CD14-positive monocyte (primary cell): ENCODE measurements around the gene ULK2. TPM values are rescaled to one million over a fixed set of nuclear protein-coding genes. Genes with fewer than 3 reads are reported as not detected.

Source experiments
- DNase-seq, 3 donors: peaks; one replicate each; pipeline ENCODE4 v3.0.0-alpha.2; 2011 to 2022
- H2AFZ ChIP-seq: 2 replicates; pipeline ENCODE4 v1.6.0; 2012; ENCODE audit warnings: mild to moderate bottlenecking, low read depth, low read length, inconsistent platforms; ENCODE audit not compliant: insufficient read depth, poor library complexity, severe bottlenecking
- H3K27ac ChIP-seq, 2 donors: 1 replicate in 1 of 2; 2 replicates in 1 of 2; pipeline ENCODE4 v1.5.1; 2012 to 2013; ENCODE audit warnings: low read length in 2 of 2, control low read depth in 1 of 2, inconsistent platforms in 1 of 2, low read depth in 1 of 2, mild to moderate bottlenecking in 1 of 2
- H3K27me3 ChIP-seq, 2 donors: one replicate each; pipeline versions ENCODE4 v1.6.0 to v1.6.1; 2011 to 2013; ENCODE audit warnings: low read length in 2 of 2; ENCODE audit not compliant: control insufficient read depth in 2 of 2, insufficient read depth in 2 of 2
- H3K36me3 ChIP-seq, 2 donors: replicated peaks in 1 of 2; 1 replicate in 1 of 2; 2 replicates in 1 of 2; pipeline versions ENCODE4 v1.5.1 to v1.6.1; 2012 to 2013; ENCODE audit warnings: low read length in 2 of 2, control low read depth in 1 of 2, inconsistent platforms in 1 of 2, mild to moderate bottlenecking in 1 of 2; ENCODE audit not compliant: insufficient read depth in 2 of 2, control insufficient read depth in 1 of 2
- H3K4me1 ChIP-seq, 2 donors: 1 replicate in 1 of 2; 2 replicates in 1 of 2; pipeline versions ENCODE4 v1.5.1 to v1.6.1; 2012 to 2013; ENCODE audit warnings: low read length in 2 of 2, control low read depth in 1 of 2, inconsistent platforms in 1 of 2, mild to moderate bottlenecking in 1 of 2, moderate library complexity in 1 of 2; ENCODE audit not compliant: insufficient read depth in 2 of 2, control insufficient read depth in 1 of 2
- H3K4me2 ChIP-seq: replicated peaks from 2 replicates; pipeline ENCODE3; 2012; ENCODE audit warnings: low read length, moderate library complexity, mild to moderate bottlenecking; ENCODE audit not compliant: poor library complexity, severe bottlenecking; ENCODE audit errors: extremely low read depth
- H3K4me3 ChIP-seq, 3 experiments: fragments of 200-600 bp in 1 of 3; sonication (generic) in 1 of 3; replicated peaks in 1 of 3; 1 replicate in 2 of 3; 2 replicates in 1 of 3; pipeline ENCODE4 v1.5.1; 2011 to 2013; ENCODE audit warnings: low read length in 3 of 3, mild to moderate bottlenecking in 3 of 3, control low read depth in 2 of 3, low read depth in 2 of 3, inconsistent platforms in 1 of 3, moderate library complexity in 1 of 3
- H3K79me2 ChIP-seq: 2 replicates; pipeline ENCODE4 v1.6.0; 2012; ENCODE audit warnings: mild to moderate bottlenecking, control low read depth, inconsistent platforms, low read length, moderate library complexity; ENCODE audit not compliant: insufficient read depth
- H3K9ac ChIP-seq: 2 replicates; pipeline ENCODE4 v1.6.0; 2017; ENCODE audit warnings: low read length, mild to moderate bottlenecking; ENCODE audit not compliant: insufficient read depth, poor library complexity, severe bottlenecking
- H3K9me3 ChIP-seq, 2 donors: replicated peaks in 1 of 2; 1 replicate in 1 of 2; 2 replicates in 1 of 2; pipeline versions ENCODE4 v1.5.1 to v1.6.1; 2012 to 2013; ENCODE audit warnings: low read length in 2 of 2, control low read depth in 1 of 2; ENCODE audit not compliant: control insufficient read depth in 1 of 2, insufficient read depth in 1 of 2
- H4K20me1 ChIP-seq: 2 replicates; pipeline ENCODE4 v1.6.0; 2012; ENCODE audit warnings: mild to moderate bottlenecking, low read length, control low read depth, moderate library complexity; ENCODE audit not compliant: insufficient read depth
- H3K27ac Mint-ChIP-seq, 7 donors: one replicate each; pipeline ENCODE4 v1.8.0; 2020; ENCODE audit warnings: mild to moderate bottlenecking in 7 of 7, mixed read lengths in 7 of 7, moderate library complexity in 6 of 7, inconsistent platforms in 2 of 7
- H3K27me3 Mint-ChIP-seq, 3 donors: one replicate each; pipeline ENCODE4 v1.8.0; 2021 to 2022; ENCODE audit warnings: low read depth in 3 of 3, mild to moderate bottlenecking in 3 of 3, mixed read lengths in 3 of 3, moderate library complexity in 3 of 3, inconsistent platforms in 1 of 3
- H3K36me3 Mint-ChIP-seq, 2 donors: one replicate each; pipeline ENCODE4 v1.8.0; 2020; ENCODE audit warnings: mixed read lengths in 2 of 2, inconsistent platforms in 1 of 2, mild to moderate bottlenecking in 1 of 2
- H3K4me1 Mint-ChIP-seq: one replicate; pipeline ENCODE4 v1.8.0; 2020; ENCODE audit warnings: mild to moderate bottlenecking, mixed read lengths
- H3K4me3 Mint-ChIP-seq, 2 donors: one replicate each; pipeline ENCODE4 v1.8.0; 2020; ENCODE audit warnings: mild to moderate bottlenecking in 2 of 2, mixed read lengths in 2 of 2, moderate library complexity in 1 of 2
- H3K9me3 Mint-ChIP-seq, 7 donors: one replicate each; pipeline ENCODE4 v1.8.0; 2020 to 2022; ENCODE audit warnings: mixed read lengths in 7 of 7, mild to moderate bottlenecking in 6 of 7, moderate library complexity in 6 of 7, inconsistent platforms in 2 of 7
- CTCF ChIP-seq: fragments of 200-600 bp; IDR thresholded peaks from one replicate; pipeline ENCODE4 v1.8.0; 2022; ENCODE audit warnings: antibody characterized with exemption, mild to moderate bottlenecking
- WGBS: methylation state at CpG from one replicate; pipeline ENCODE4 v1.1.5; 2013; ENCODE audit warnings: missing lambda C conversion rate; ENCODE audit not compliant: insufficient coverage; 5-methylcytosine and 5-hydroxymethylcytosine counted together
- intact Hi-C, 2 donors: fragments of 100-400 bp; cut with micrococcal nuclease; formaldehyde crosslinking; loops; one replicate each; pipeline versions ENCODE4 v1.15.0 to v1.15.1; 2023
- polyA plus RNA-seq, 3 donors: library from polyadenylated mRNA; depleted of rRNA in 1 of 3; unstranded in 2 of 3; stranded (reverse) in 1 of 3; fragments of 300-500 nt in 2 of 3; fragments of >200 nt in 1 of 3; fragmentation: Illumina TruSeq in 2 of 3; gene quantifications; 1 replicate in 2 of 3; 2 replicates in 1 of 3; pipeline ENCODE4 v1.2.3, GENCODE V29; 2012 to 2021

Gene ULK2
- polyA plus RNA-seq, 3 donors, result 8.5 to 27.2 (median 12.3) TPM

- WGBS, result 80% methylated on average over 11 of the region's 15 CpGs
- Histone ChIP-seq H3K4me1 (peaks cover 16 to 17% of the 10 kb centered on the region in 2 donors), H3K4me3 (no peak overlapping the region), H3K27me3 (no peaks in the 10 kb centered on the region), H3K9ac (no peak overlapping the region), H3K27ac (no peak overlapping the region), H3K4me2 (no peak overlapping the region), H4K20me1 (no peaks in the 10 kb centered on the region), H3K79me2 (no peaks in the 10 kb centered on the region), H3K9me3 (no peaks in the 10 kb centered on the region), H3K36me3 (no peaks in the 10 kb centered on the region), H2AFZ (peak overlapping the region; percentile 38)
- peaks cover 0 to 14% (median 0%) of the 10 kb centered on the region in 3 donors for H3K27me3 Mint-ChIP-seq
- DNase-seq, result no peak
- H3K4me1 Mint-ChIP-seq, result peaks cover 20% of the 10 kb centered on the region
- H3K4me3 Mint-ChIP-seq, result peak overlapping the region in 1 of 2 donors; percentile 11
- no peak for TF ChIP-seq CTCF
- H3K36me3 Mint-ChIP-seq, result no peaks in the 10 kb centered on the region
- intact Hi-C loops, result loop anchor here in 1 of 2 donors (10.0 kb wide), 1 partner anchor 98 kb away; no protein-coding TSS in a partner anchor
- H3K9me3 Mint-ChIP-seq, result peaks cover 0 to 2% (median 0%) of the 10 kb centered on the region in 7 donors
- peak overlapping the region in 4 of 7 donors; percentile 3 to 70 (median 35) for H3K27ac Mint-ChIP-seq
Measured at GRCh38 chr17:19752216-19753050, 115.3 kb downstream of the ULK2 start.

- H3K4me3 ChIP-seq, result no peak overlapping the region
- H3K36me3 ChIP-seq, result no peaks in the 10 kb centered on the region
- no peaks in the 10 kb centered on the region for H3K27me3 ChIP-seq
- Mint-ChIP-seq H3K9me3 (peaks cover 0 to 2% (median 0%) of the 10 kb centered on the region in 7 donors), H3K27ac (peak overlapping the region in 1 of 7 donors; percentile 57), H3K27me3 (peaks cover 0 to 12% (median 3%) of the 10 kb centered on the region in 3 donors), H3K4me1 (peaks cover 18% of the 10 kb centered on the region), H3K36me3 (no peaks in the 10 kb centered on the region), H3K4me3 (no peak overlapping the region)
- peaks cover 16 to 17% of the 10 kb centered on the region in 2 donors for H3K4me1 ChIP-seq
- no peak overlapping the region for H3K9ac ChIP-seq
- no peak overlapping the region for H3K4me2 ChIP-seq
- intact Hi-C loops, result loop anchor here in 1 of 2 donors (10.0 kb wide), 1 partner anchor 96 kb away; no protein-coding TSS in a partner anchor
- WGBS, result 97% methylated on average over 3 of the region's 3 CpGs
- TF ChIP-seq CTCF, result no peak
- no peak for DNase-seq
- no peak overlapping the region for H3K27ac ChIP-seq
- no peaks in the 10 kb centered on the region for H4K20me1 ChIP-seq
- peak overlapping the region; percentile 23 for H2AFZ ChIP-seq
- H3K9me3 ChIP-seq, result no peaks in the 10 kb centered on the region
- no peaks in the 10 kb centered on the region for H3K79me2 ChIP-seq
Measured at GRCh38 chr17:19750835-19751234, 116.9 kb downstream of the ULK2 start.
